Measurements from ENCODE around the gene SRSF7. TPM values are rescaled to one million over a fixed set of nuclear protein-coding genes. Genes with fewer than 3 reads are reported as not detected.

SRSF7 gene
- total and polyA plus RNA-seq, 9 of the 15 experiments (the other 6 are each of a cell fraction or from before 2014, with no cell fraction given), result 219 to 726 (median 375) TPM

DNA sequence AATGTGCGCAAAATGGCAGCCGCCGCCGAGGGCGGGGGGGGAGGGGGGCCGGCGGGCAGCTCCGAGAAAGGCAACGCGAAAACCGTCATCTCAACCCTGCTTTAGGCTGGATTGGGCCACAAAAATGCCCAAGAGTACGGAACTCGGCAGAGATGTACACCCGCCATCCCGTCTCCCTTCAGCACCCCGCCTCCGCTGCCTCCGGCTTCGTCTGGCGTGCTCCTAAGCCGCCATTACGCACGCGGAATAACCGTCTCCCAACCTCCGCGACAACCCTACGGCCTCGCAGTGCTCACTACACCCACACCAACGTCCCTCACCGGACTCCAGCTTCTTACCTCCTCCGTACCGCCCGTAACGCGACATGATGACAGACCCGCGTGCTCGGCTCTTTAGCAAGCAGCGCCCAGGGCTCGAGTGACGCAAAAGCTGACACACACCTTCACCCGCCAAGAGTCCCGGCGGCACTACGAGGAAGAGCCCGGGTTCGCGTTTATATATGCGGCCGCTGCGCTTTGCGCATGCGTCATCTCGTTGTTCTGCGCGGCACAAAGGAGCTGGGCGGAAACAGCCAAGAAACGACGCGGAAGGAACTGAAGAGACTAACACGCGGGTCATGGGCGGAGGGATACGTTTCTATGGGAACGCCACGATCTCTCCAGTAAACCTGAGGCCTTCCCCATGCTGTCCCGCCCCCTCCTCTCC, at the start of gene SRSF7 (continued):
- TF ChIP-seq, protein P1, sequence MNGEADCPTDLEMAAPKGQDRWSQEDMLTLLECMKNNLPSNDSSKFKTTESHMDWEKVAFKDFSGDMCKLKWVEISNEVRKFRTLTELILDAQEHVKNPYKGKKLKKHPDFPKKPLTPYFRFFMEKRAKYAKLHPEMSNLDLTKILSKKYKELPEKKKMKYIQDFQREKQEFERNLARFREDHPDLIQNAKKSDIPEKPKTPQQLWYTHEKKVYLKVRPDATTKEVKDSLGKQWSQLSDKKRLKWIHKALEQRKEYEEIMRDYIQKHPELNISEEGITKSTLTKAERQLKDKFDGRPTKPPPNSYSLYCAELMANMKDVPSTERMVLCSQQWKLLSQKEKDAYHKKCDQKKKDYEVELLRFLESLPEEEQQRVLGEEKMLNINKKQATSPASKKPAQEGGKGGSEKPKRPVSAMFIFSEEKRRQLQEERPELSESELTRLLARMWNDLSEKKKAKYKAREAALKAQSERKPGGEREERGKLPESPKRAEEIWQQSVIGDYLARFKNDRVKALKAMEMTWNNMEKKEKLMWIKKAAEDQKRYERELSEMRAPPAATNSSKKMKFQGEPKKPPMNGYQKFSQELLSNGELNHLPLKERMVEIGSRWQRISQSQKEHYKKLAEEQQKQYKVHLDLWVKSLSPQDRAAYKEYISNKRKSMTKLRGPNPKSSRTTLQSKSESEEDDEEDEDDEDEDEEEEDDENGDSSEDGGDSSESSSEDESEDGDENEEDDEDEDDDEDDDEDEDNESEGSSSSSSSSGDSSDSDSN (IDR thresholded peaks at IDR 0.05; ENCODE audit: borderline replicate concordance in 1 of 2, low read depth in 2 of 2, low read length in 2 of 2), result no peak
- peak; percentile 89 for TF ChIP-seq NR2C2 (CRISPR knock-in tag; IDR thresholded peaks at IDR 0.05)
- peak; percentile 80 for TF ChIP-seq NR2C2 (tag; IDR thresholded peaks at IDR 0.05)
- no peak for TF ChIP-seq PTRF (tag; IDR thresholded peaks at IDR 0.05)
- TF ChIP-seq ZNF57 (CRISPR knock-in tag; IDR thresholded peaks at IDR 0.05), result no peak
- TF ChIP-seq ZNF12 (CRISPR knock-in tag; IDR thresholded peaks at IDR 0.05), result 0 out of 2 replicates have a peak, but pooled peaks have one; percentile 72
- peak; percentile 91 for TF ChIP-seq OTX1 (CRISPR knock-in tag; IDR thresholded peaks at IDR 0.05)
- TF ChIP-seq, protein P2, sequence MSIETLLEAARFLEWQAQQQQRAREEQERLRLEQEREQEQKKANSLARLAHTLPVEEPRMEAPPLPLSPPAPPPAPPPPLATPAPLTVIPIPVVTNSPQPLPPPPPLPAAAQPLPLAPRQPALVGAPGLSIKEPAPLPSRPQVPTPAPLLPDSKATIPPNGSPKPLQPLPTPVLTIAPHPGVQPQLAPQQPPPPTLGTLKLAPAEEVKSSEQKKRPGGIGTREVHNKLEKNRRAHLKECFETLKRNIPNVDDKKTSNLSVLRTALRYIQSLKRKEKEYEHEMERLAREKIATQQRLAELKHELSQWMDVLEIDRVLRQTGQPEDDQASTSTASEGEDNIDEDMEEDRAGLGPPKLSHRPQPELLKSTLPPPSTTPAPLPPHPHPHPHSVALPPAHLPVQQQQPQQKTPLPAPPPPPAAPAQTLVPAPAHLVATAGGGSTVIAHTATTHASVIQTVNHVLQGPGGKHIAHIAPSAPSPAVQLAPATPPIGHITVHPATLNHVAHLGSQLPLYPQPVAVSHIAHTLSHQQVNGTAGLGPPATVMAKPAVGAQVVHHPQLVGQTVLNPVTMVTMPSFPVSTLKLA (conservative IDR thresholded peaks at IDR 0.05), result peak; percentile 89 to 95
- TF ChIP-seq, protein P3, sequence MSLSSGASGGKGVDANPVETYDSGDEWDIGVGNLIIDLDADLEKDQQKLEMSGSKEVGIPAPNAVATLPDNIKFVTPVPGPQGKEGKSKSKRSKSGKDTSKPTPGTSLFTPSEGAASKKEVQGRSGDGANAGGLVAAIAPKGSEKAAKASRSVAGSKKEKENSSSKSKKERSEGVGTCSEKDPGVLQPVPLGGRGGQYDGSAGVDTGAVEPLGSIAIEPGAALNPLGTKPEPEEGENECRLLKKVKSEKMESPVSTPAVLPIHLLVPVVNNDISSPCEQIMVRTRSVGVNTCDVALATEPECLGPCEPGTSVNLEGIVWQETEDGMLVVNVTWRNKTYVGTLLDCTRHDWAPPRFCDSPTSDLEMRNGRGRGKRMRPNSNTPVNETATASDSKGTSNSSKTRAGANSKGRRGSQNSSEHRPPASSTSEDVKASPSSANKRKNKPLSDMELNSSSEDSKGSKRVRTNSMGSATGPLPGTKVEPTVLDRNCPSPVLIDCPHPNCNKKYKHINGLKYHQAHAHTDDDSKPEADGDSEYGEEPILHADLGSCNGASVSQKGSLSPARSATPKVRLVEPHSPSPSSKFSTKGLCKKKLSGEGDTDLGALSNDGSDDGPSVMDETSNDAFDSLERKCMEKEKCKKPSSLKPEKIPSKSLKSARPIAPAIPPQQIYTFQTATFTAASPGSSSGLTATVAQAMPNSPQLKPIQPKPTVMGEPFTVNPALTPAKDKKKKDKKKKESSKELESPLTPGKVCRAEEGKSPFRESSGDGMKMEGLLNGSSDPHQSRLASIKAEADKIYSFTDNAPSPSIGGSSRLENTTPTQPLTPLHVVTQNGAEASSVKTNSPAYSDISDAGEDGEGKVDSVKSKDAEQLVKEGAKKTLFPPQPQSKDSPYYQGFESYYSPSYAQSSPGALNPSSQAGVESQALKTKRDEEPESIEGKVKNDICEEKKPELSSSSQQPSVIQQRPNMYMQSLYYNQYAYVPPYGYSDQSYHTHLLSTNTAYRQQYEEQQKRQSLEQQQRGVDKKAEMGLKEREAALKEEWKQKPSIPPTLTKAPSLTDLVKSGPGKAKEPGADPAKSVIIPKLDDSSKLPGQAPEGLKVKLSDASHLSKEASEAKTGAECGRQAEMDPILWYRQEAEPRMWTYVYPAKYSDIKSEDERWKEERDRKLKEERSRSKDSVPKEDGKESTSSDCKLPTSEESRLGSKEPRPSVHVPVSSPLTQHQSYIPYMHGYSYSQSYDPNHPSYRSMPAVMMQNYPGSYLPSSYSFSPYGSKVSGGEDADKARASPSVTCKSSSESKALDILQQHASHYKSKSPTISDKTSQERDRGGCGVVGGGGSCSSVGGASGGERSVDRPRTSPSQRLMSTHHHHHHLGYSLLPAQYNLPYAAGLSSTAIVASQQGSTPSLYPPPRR (CRISPR knock-in tag; IDR thresholded peaks at IDR 0.05; ENCODE audit: borderline replicate concordance), result peak; percentile 98
- TF ChIP-seq NFIX (CRISPR knock-in tag; IDR thresholded peaks at IDR 0.05; ENCODE audit: low read depth), result no peak
- TF ChIP-seq SAP30 (IDR thresholded peaks at IDR 0.05; ENCODE audit: borderline replicate concordance, insufficient read depth, low read depth, low read length, poor library complexity, severe bottlenecking), result peak; percentile 95
- TF ChIP-seq HDAC6 (IDR thresholded peaks at IDR 0.05; ENCODE audit: low read depth, low read length), result 0 out of 2 replicates have a peak, but pooled peaks have one; percentile 84
- TF ChIP-seq SIRT6 (IDR thresholded peaks at IDR 0.05; ENCODE audit: low read depth, low read length), result no peak
- peak; percentile 97 for TF ChIP-seq FOXP1 (CRISPR knock-in tag; IDR thresholded peaks at IDR 0.05)
- TF ChIP-seq, protein P4, sequence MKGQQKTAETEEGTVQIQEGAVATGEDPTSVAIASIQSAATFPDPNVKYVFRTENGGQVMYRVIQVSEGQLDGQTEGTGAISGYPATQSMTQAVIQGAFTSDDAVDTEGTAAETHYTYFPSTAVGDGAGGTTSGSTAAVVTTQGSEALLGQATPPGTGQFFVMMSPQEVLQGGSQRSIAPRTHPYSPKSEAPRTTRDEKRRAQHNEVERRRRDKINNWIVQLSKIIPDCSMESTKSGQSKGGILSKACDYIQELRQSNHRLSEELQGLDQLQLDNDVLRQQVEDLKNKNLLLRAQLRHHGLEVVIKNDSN (CRISPR knock-in tag; IDR thresholded peaks at IDR 0.05), result peak; percentile 58

All from K562 (cell line).